Muscle layer of colon (tissue), 2 donors: ENCODE results near the gene UNC5C.

Source experiments
- H3K27ac ChIP-seq: one replicate; pipeline ENCODE4 v1.7.0; 2013; ENCODE audit warnings: low read depth, mild to moderate bottlenecking, low read length, moderate library complexity
- H3K27me3 ChIP-seq, 2 donors: one replicate each; pipeline ENCODE4 v1.7.0; 2013; ENCODE audit warnings: low read length in 2 of 2, mild to moderate bottlenecking in 2 of 2; ENCODE audit not compliant: insufficient read depth in 2 of 2, control insufficient read depth in 1 of 2
- H3K36me3 ChIP-seq: one replicate; pipeline ENCODE4 v1.7.0; 2013; ENCODE audit warnings: mild to moderate bottlenecking, low read length; ENCODE audit not compliant: insufficient read depth
- H3K4me1 ChIP-seq: one replicate; pipeline ENCODE4 v1.7.0; 2013; ENCODE audit warnings: mild to moderate bottlenecking, low read length; ENCODE audit not compliant: insufficient read depth
- H3K4me3 ChIP-seq, 2 donors: one replicate each; pipeline ENCODE4 v1.7.0; 2013; ENCODE audit warnings: low read length in 2 of 2, low read depth in 1 of 2, mild to moderate bottlenecking in 1 of 2, moderate library complexity in 1 of 2
- H3K9ac ChIP-seq: one replicate; pipeline ENCODE4 v1.7.0; 2013; ENCODE audit warnings: low read length
- H3K9me3 ChIP-seq: one replicate; pipeline ENCODE4 v1.7.0; 2013; ENCODE audit warnings: mild to moderate bottlenecking, low read length
- donor health status: abdominal sarcoma.
- donor health status: Adenocarcinoma of cecum.

Gene UNC5C

GRCh38 chr4:95548738-95549245 lies at the start of gene UNC5C:
Gene UNC5C, minus strand, starts transcription at chr4:95548973.
- H3K27ac ChIP-seq, result peak within 1 kb of the TSS; percentile 34
- peaks cover 4 to 19% of the 10 kb centered on the region in 2 donors for H3K27me3 ChIP-seq
- H3K4me3 ChIP-seq, result peak within 1 kb of the TSS; percentile 64 to 66
- no peaks in the 10 kb centered on the region for H3K36me3 ChIP-seq
- no peak within 1 kb of the TSS for H3K9ac ChIP-seq
- H3K4me1 ChIP-seq, result no peaks in the 10 kb centered on the region
- no peaks in the 10 kb centered on the region for H3K9me3 ChIP-seq

- Histone ChIP-seq H3K27ac (no peak overlapping the region), H3K36me3 (no peaks in the 10 kb centered on the region), H3K9ac (no peak overlapping the region), H3K27me3 (no peaks in the 10 kb centered on the region), H3K9me3 (no peaks in the 10 kb centered on the region), H3K4me1 (no peaks in the 10 kb centered on the region), H3K4me3 (no peak overlapping the region)
Measured at GRCh38 chr4:95596676-95597075, 47.9 kb upstream of the UNC5C start.

DNA sequence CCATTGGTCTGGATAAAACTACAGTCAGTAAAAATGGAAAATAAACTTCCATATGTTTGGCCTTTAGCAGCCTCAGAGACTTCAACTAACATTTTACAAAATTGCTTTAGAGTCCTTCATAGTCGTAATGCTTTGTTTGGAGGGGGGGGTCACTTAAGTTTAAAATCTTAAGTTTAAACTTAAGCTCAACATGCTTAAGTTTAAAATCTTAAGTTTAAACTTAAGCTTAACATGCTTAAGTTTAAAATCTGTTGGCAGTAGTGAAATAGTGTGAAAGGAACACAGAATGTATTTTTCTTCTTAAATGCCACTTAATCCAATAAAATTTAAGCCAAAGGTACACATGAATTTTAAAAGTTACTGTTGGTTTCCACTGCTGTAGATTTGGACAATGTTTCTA lies 45.9 kb upstream of the UNC5C start:
- Histone ChIP-seq H3K9me3 (no peaks in the 10 kb centered on the region), H3K36me3 (no peaks in the 10 kb centered on the region), H3K4me1 (no peaks in the 10 kb centered on the region), H3K4me3 (no peak overlapping the region), H3K27ac (no peak overlapping the region), H3K27me3 (no peaks in the 10 kb centered on the region), H3K9ac (no peak overlapping the region)

- no peaks in the 10 kb centered on the region for H3K36me3 ChIP-seq
- H3K4me1 ChIP-seq, result no peaks in the 10 kb centered on the region
- H3K27ac ChIP-seq, result no peak overlapping the region
- no peaks in the 10 kb centered on the region for H3K9me3 ChIP-seq
- H3K27me3 ChIP-seq, result no peaks in the 10 kb centered on the region
- H3K4me3 ChIP-seq, result no peak overlapping the region
- H3K9ac ChIP-seq, result no peak overlapping the region
Measured at GRCh38 chr4:95594013-95594412, 45.2 kb upstream of the UNC5C start.

- no peak overlapping the region for H3K9ac ChIP-seq
- H3K36me3 ChIP-seq, result no peaks in the 10 kb centered on the region
- H3K4me3 ChIP-seq, result no peak overlapping the region
- H3K9me3 ChIP-seq, result no peaks in the 10 kb centered on the region
- no peaks in the 10 kb centered on the region for H3K4me1 ChIP-seq
- H3K27ac ChIP-seq, result no peak overlapping the region
- no peaks in the 10 kb centered on the region for H3K27me3 ChIP-seq
Measured at GRCh38 chr4:95591278-95591677, 42.5 kb upstream of the UNC5C start.

DNA sequence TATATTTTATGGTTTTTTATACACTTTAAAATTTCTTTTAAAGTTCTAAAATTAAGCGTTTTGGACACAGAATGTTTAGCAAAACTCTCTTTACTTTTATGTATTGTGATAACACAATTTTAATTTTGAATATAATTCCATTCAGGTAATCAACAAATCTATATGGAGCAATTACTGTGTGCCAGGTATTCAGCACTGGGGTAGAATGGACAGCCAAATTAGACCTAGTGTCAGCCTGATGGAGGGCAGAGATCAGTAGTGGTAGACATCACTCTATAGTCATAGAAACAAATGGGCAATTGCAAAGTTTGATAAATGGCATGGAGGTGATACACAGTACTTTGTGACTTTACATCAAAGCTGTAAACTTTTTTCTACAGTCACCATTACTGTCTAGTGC lies 41.8 kb upstream of the UNC5C start:
- H3K9ac ChIP-seq, result no peak overlapping the region
- no peaks in the 10 kb centered on the region for H3K4me1 ChIP-seq
- H3K27ac ChIP-seq, result no peak overlapping the region
- H3K27me3 ChIP-seq, result no peaks in the 10 kb centered on the region
- H3K9me3 ChIP-seq, result no peaks in the 10 kb centered on the region
- no peaks in the 10 kb centered on the region for H3K36me3 ChIP-seq
- H3K4me3 ChIP-seq, result no peak overlapping the region

- H3K36me3 ChIP-seq, result no peaks in the 10 kb centered on the region
- no peaks in the 10 kb centered on the region for H3K9me3 ChIP-seq
- H3K27ac ChIP-seq, result no peak overlapping the region
- H3K4me3 ChIP-seq, result no peak overlapping the region
- H3K27me3 ChIP-seq, result no peaks in the 10 kb centered on the region
- H3K4me1 ChIP-seq, result no peaks in the 10 kb centered on the region
- no peak overlapping the region for H3K9ac ChIP-seq
Measured at GRCh38 chr4:95585016-95585695, 36.4 kb upstream of the UNC5C start.

- H3K4me3 ChIP-seq, result no peak overlapping the region
- H3K27me3 ChIP-seq, result no peaks in the 10 kb centered on the region
- H3K9ac ChIP-seq, result no peak overlapping the region
- H3K36me3 ChIP-seq, result no peaks in the 10 kb centered on the region
- no peaks in the 10 kb centered on the region for H3K9me3 ChIP-seq
- no peaks in the 10 kb centered on the region for H3K4me1 ChIP-seq
- no peak overlapping the region for H3K27ac ChIP-seq
Measured at GRCh38 chr4:95580226-95580625, 31.5 kb upstream of the UNC5C start.

GRCh38 chr4:95572304-95572991 lies 23.7 kb upstream of the UNC5C start:
- no peak overlapping the region for H3K4me3 ChIP-seq
- H3K36me3 ChIP-seq, result no peaks in the 10 kb centered on the region
- H3K9me3 ChIP-seq, result no peaks in the 10 kb centered on the region
- H3K9ac ChIP-seq, result no peak overlapping the region
- H3K4me1 ChIP-seq, result no peaks in the 10 kb centered on the region
- no peak overlapping the region for H3K27ac ChIP-seq
- H3K27me3 ChIP-seq, result no peaks in the 10 kb centered on the region

DNA sequence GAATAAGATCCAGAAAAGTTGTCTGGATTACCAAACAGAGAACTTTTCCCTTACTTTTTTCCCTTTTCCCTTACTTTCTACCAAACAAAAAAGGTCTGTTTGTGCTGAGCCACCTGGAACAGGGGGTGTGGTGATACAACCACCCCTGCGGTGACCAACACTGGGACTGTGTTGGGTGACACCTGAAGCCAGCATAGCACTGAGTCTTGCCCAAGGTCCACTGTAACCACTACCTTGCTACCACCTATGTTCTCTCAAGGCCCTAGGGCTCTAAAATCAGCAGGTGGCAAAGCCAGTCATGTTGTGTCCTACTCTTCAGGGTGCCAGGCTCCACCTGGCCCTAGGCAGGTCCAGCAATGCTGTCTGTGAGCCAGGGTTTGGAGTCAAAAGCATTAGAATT lies 22.8 kb upstream of the UNC5C start:
- H3K4me3 ChIP-seq, result no peak overlapping the region
- no peak overlapping the region for H3K27ac ChIP-seq
- no peaks in the 10 kb centered on the region for H3K9me3 ChIP-seq
- no peaks in the 10 kb centered on the region for H3K4me1 ChIP-seq
- no peak overlapping the region for H3K9ac ChIP-seq
- no peaks in the 10 kb centered on the region for H3K36me3 ChIP-seq
- H3K27me3 ChIP-seq, result no peaks in the 10 kb centered on the region

GRCh38 chr4:95563638-95564337 lies 15.0 kb upstream of the UNC5C start:
- H3K9me3 ChIP-seq, result no peaks in the 10 kb centered on the region
- H3K36me3 ChIP-seq, result no peaks in the 10 kb centered on the region
- H3K9ac ChIP-seq, result no peak overlapping the region
- no peaks in the 10 kb centered on the region for H3K27me3 ChIP-seq
- H3K4me3 ChIP-seq, result no peak overlapping the region
- H3K27ac ChIP-seq, result no peak overlapping the region
- H3K4me1 ChIP-seq, result no peaks in the 10 kb centered on the region
